H1 (cell line): ENCODE measurements around the gene SORBS1. TPM values are rescaled to one million over a fixed set of nuclear protein-coding genes. Genes with fewer than 3 reads are reported as not detected.

Source experiments
- CTCF ChIA-PET: fragments of 300-600 bp; sonication (Branson Sonifier 250); formaldehyde crosslinking; loops from one replicate; lab custom pipeline; 2021; ENCODE audit not compliant: partially characterized antibody; lab: Charles Lee
- POLR2A ChIA-PET: fragments of 300-600 bp; sonication (Branson Sonifier 250); formaldehyde crosslinking; loops from one replicate; lab custom pipeline; 2021; ENCODE audit warnings: inconsistent platforms; ENCODE audit not compliant: partially characterized antibody; lab: Charles Lee
- DNase-seq, 2 experiments: peaks; one replicate each; pipeline versions ENCODE4 v3.0.0 to v3.0.0-alpha.2; 2010 to 2022; ENCODE audit warnings: low spot score in 2 of 2, low read depth in 1 of 2, mixed read lengths in 1 of 2
- FAIRE-seq: peaks from 2 replicates; lab custom pipeline; 2011; peaks lifted over from hg19 to GRCh38; lab: Jason Lieb, UNC
- H2AFZ ChIP-seq: 2 replicates; pipeline ENCODE4 v1.8.1; 2012; ENCODE audit warnings: low read length, inconsistent platforms
- H2AK5ac ChIP-seq: 2 replicates; pipeline ENCODE4 v1.6.1; 2013; ENCODE audit warnings: low read depth, low read length
- H2BK120ac ChIP-seq: replicated peaks from 2 replicates; pipeline ENCODE3; 2013; ENCODE audit warnings: low read depth, low read length, inconsistent platforms
- H2BK12ac ChIP-seq: 2 replicates; pipeline ENCODE4 v1.6.1; 2013; ENCODE audit warnings: low read depth, low read length
- H2BK15ac ChIP-seq: 2 replicates; pipeline ENCODE4 v1.6.1; 2013; ENCODE audit warnings: low read length
- H2BK20ac ChIP-seq: 2 replicates; pipeline ENCODE4 v1.6.1; 2013; ENCODE audit warnings: low read length
- H2BK5ac ChIP-seq: 2 replicates; pipeline ENCODE4 v1.6.1; 2013; ENCODE audit warnings: low read depth, low read length
- H3K14ac ChIP-seq: 2 replicates; pipeline ENCODE4 v1.6.1; 2013; ENCODE audit warnings: inconsistent platforms; ENCODE audit not compliant: insufficient read length
- H3K18ac ChIP-seq: 2 replicates; pipeline ENCODE4 v1.6.1; 2013; ENCODE audit warnings: low read length; ENCODE audit errors: extremely low read depth
- H3K23ac ChIP-seq: 2 replicates; pipeline ENCODE4 v1.6.1; 2013; ENCODE audit warnings: inconsistent platforms; ENCODE audit not compliant: insufficient read length
- H3K23me2 ChIP-seq: 2 replicates; pipeline ENCODE4 v1.6.1; 2013; ENCODE audit warnings: low read depth, low read length
- H3K27ac ChIP-seq: 2 replicates; pipeline ENCODE4 v1.6.1; 2011; ENCODE audit warnings: low read depth, low read length, inconsistent platforms
- H3K27me3 ChIP-seq, 4 experiments: replicated peaks in 1 of 4; 1 replicate in 1 of 4; 2 replicates in 3 of 4; pipeline versions ENCODE4 v1.6.1 to v1.8.1; 2011 to 2013; ENCODE audit warnings: low read length in 3 of 4, mild to moderate bottlenecking in 3 of 4, inconsistent platforms in 2 of 4, mixed read lengths in 2 of 4, moderate library complexity in 1 of 4; ENCODE audit not compliant: control insufficient read depth in 3 of 4, insufficient read depth in 3 of 4; ENCODE audit errors: extremely low read depth in 1 of 4
- H3K36me3 ChIP-seq, 4 experiments: 2 replicates each; pipeline versions ENCODE4 v1.6.1 to v1.8.1; 2011 to 2013; ENCODE audit warnings: mild to moderate bottlenecking in 4 of 4, low read length in 3 of 4, moderate library complexity in 2 of 4, control low read depth in 1 of 4, inconsistent platforms in 1 of 4; ENCODE audit not compliant: insufficient read depth in 4 of 4, control insufficient read depth in 2 of 4
- H3K4ac ChIP-seq: replicated peaks from 2 replicates; pipeline ENCODE3; 2013; ENCODE audit warnings: low read length, low read depth, mixed read lengths, inconsistent platforms; ENCODE audit not compliant: insufficient read length
- H3K4me1 ChIP-seq, 4 experiments: replicated peaks in 1 of 4; 1 replicate in 1 of 4; 2 replicates in 3 of 4; pipeline versions ENCODE4 v1.6.1 to v1.8.1; 2011 to 2013; ENCODE audit warnings: low read length in 3 of 4, inconsistent platforms in 2 of 4, mixed read lengths in 1 of 4; ENCODE audit not compliant: insufficient read depth in 4 of 4, control insufficient read depth in 3 of 4
- H3K4me2 ChIP-seq, 2 experiments: 2 replicates each; pipeline versions ENCODE4 v1.6.1 to v1.8.1; 2011 to 2013; ENCODE audit warnings: low read depth in 2 of 2, low read length in 2 of 2, control low read depth in 1 of 2, inconsistent platforms in 1 of 2, mild to moderate bottlenecking in 1 of 2; ENCODE audit not compliant: insufficient read depth in 1 of 2
- H3K4me3 ChIP-seq, 4 experiments: fragments of 200-600, 300-600 bp in 1 of 4; sonication (generic), shearing (Covaris generic), sonication (Bioruptor Twin) in 1 of 4; 2 replicates each; pipeline versions ENCODE4 v1.5.1 to v1.8.1; 2011 to 2016; ENCODE audit warnings: low read length in 4 of 4, low read depth in 3 of 4, control low read depth in 2 of 4, inconsistent platforms in 2 of 4, mild to moderate bottlenecking in 2 of 4, mixed read lengths in 1 of 4, moderate library complexity in 1 of 4; ENCODE audit not compliant: insufficient read depth in 2 of 4; ENCODE audit errors: extremely low read depth in 1 of 4
- H3K56ac ChIP-seq: replicated peaks from 2 replicates; pipeline ENCODE3; 2013; ENCODE audit warnings: low read depth, mild to moderate bottlenecking, mixed read lengths, low read length, inconsistent platforms; ENCODE audit not compliant: insufficient read length
- H3K79me1 ChIP-seq: 2 replicates; pipeline ENCODE4 v1.6.1; 2013; ENCODE audit warnings: low read depth, low read length, control low read depth
- H3K79me2 ChIP-seq, 2 experiments: 2 replicates each; pipeline versions ENCODE4 v1.6.1 to v1.8.1; 2012 to 2013; ENCODE audit warnings: low read length in 2 of 2, mild to moderate bottlenecking in 2 of 2, inconsistent platforms in 1 of 2; ENCODE audit not compliant: insufficient read depth in 2 of 2, control insufficient read depth in 1 of 2
- H3K9ac ChIP-seq, 4 experiments: replicated peaks in 1 of 4; 1 replicate in 1 of 4; 2 replicates in 3 of 4; pipeline versions ENCODE4 v1.6.1 to v1.8.1; 2011 to 2013; ENCODE audit warnings: low read depth in 3 of 4, low read length in 3 of 4, control low read depth in 2 of 4, mild to moderate bottlenecking in 2 of 4, moderate library complexity in 2 of 4, inconsistent platforms in 1 of 4; ENCODE audit errors: extremely low read depth in 1 of 4
- H3K9me3 ChIP-seq, 2 experiments: 2 replicates each; pipeline versions ENCODE4 v1.6.1 to v1.8.1; 2012 to 2013; ENCODE audit warnings: mild to moderate bottlenecking in 2 of 2, moderate library complexity in 2 of 2, control low read depth in 1 of 2, inconsistent platforms in 1 of 2, low read depth in 1 of 2, low read length in 1 of 2, mixed read lengths in 1 of 2; ENCODE audit not compliant: insufficient read depth in 2 of 2
- H4K20me1 ChIP-seq, 2 experiments: replicated peaks in 1 of 2; 2 replicates each; pipeline versions ENCODE3 to v1.8.1; 2011 to 2013; ENCODE audit warnings: inconsistent platforms in 2 of 2, low read length in 2 of 2, mild to moderate bottlenecking in 1 of 2; ENCODE audit not compliant: insufficient read depth in 2 of 2, control insufficient read depth in 1 of 2
- H4K5ac ChIP-seq: 2 replicates; pipeline ENCODE4 v1.6.1; 2013; ENCODE audit warnings: low read length, low read depth, mixed read lengths, inconsistent platforms; ENCODE audit not compliant: insufficient read length
- H4K8ac ChIP-seq: 2 replicates; pipeline ENCODE4 v1.8.0; 2013; ENCODE audit warnings: mild to moderate bottlenecking, moderate library complexity, low read length, inconsistent platforms; ENCODE audit not compliant: insufficient read depth; ENCODE audit errors: extremely low read depth
- H4K91ac ChIP-seq: replicated peaks from 2 replicates; pipeline ENCODE3; 2013; ENCODE audit warnings: low read length, mixed read lengths, inconsistent platforms; ENCODE audit not compliant: insufficient read length
- ASH2L ChIP-seq: fragments of 200-600, 300-600 bp; sonication (generic); IDR thresholded peaks from one replicate; pipeline ENCODE4 v1.7.1; 2017; ENCODE audit warnings: low read length
- CBX8 ChIP-seq: fragments of 300-800, 300-1000 bp; sonication (generic); IDR thresholded peaks from 2 replicates; pipeline ENCODE4 v1.7.1; 2016; ENCODE audit warnings: low read depth, low read length, borderline replicate concordance
- CHD1 ChIP-seq: IDR thresholded peaks from 2 replicates; pipeline ENCODE4 v1.6.1; 2012; ENCODE audit warnings: low read depth, low read length, improper control_type of control experiment
- FOSL1 ChIP-seq: IDR thresholded peaks from 2 replicates; pipeline ENCODE4 v1.6.1; 2011; ENCODE audit warnings: mild to moderate bottlenecking, low read depth, low read length, moderate library complexity; ENCODE audit not compliant: insufficient read depth
- HDAC6 ChIP-seq: IDR thresholded peaks from one replicate; pipeline ENCODE4 v1.7.1; 2012; ENCODE audit warnings: low read depth, mild to moderate bottlenecking, inconsistent platforms, low read length, moderate library complexity
- KDM5A ChIP-seq: fragments of 200-600 bp; IDR thresholded peaks from 2 replicates; pipeline ENCODE4 v1.7.1; 2012; ENCODE audit warnings: mild to moderate bottlenecking, low read length, inconsistent platforms, mixed read lengths
- PHF8 ChIP-seq: fragments of 200-600 bp; sonication (generic); conservative IDR thresholded peaks from 2 replicates; pipeline ENCODE4 v1.7.1; 2012; ENCODE audit warnings: low read depth, mild to moderate bottlenecking, inconsistent platforms, low read length, moderate library complexity
- POU5F1 ChIP-seq: IDR thresholded peaks from 2 replicates; pipeline ENCODE4 v1.6.1; 2011; ENCODE audit warnings: low read depth, mild to moderate bottlenecking, low read length, moderate library complexity
- RXRA ChIP-seq: IDR thresholded peaks from 2 replicates; pipeline ENCODE4 v1.6.1; 2011; ENCODE audit warnings: low read depth, mild to moderate bottlenecking, low read length, moderate library complexity; ENCODE audit not compliant: insufficient read depth
- SIN3A ChIP-seq, 2 experiments: IDR thresholded peaks in 1 of 2; conservative IDR thresholded peaks in 1 of 2; 2 replicates each; pipeline ENCODE4 v1.6.1; 2011 to 2012; ENCODE audit warnings: low read length in 2 of 2, improper control_type of control experiment in 1 of 2, low read depth in 1 of 2, mild to moderate bottlenecking in 1 of 2
- SIRT6 ChIP-seq: IDR thresholded peaks from one replicate; pipeline ENCODE4 v1.7.1; 2012; ENCODE audit warnings: low read length, inconsistent platforms
- SP2 ChIP-seq: IDR thresholded peaks from 2 replicates; pipeline ENCODE4 v1.6.1; 2012; ENCODE audit warnings: mild to moderate bottlenecking, low read length, inconsistent platforms
- SRF ChIP-seq: IDR thresholded peaks from 2 replicates; pipeline ENCODE4 v1.6.1; 2011; ENCODE audit warnings: mild to moderate bottlenecking, low read depth, low read length, moderate library complexity
- ZNF274 ChIP-seq: IDR thresholded peaks from 2 replicates; pipeline ENCODE4 v1.7.0; 2012; ENCODE audit warnings: low read length, borderline replicate concordance; ENCODE audit errors: extremely low read depth
- WGBS, 2 experiments: shearing (Covaris generic) in 1 of 2; methylation state at CpG; one replicate each; pipeline versions ENCODE4 v1.1.6 to v1.1.7; 2013 to 2015; ENCODE audit warnings: low lambda C conversion rate in 2 of 2, mixed read lengths in 2 of 2, inconsistent platforms in 1 of 2, low coverage in 1 of 2, missing lambda C conversion rate in 1 of 2; ENCODE audit not compliant: insufficient replicate concordance in 2 of 2, insufficient coverage in 1 of 2, insufficient read length in 1 of 2; ENCODE audit errors: extremely low coverage in 1 of 2, missing lambda C conversion rate in 1 of 2; 5-methylcytosine and 5-hydroxymethylcytosine counted together
- polyA plus RNA-seq, 7 experiments: library from polyadenylated mRNA; depleted of rRNA in 3 of 7; stranded (reverse) in 5 of 7; unstranded in 2 of 7; fragments of >200 nt in 5 of 7; fragments of 200-250 nt in 2 of 7; gene quantifications; 1 replicate in 5 of 7; 2 replicates in 1 of 7; 4 replicates in 1 of 7; pipeline versions ENCODE4 v1.2.1 to v1.2.3, GENCODE V29; 2011 to 2013; ENCODE audit warnings: missing spikeins in 2 of 7, mixed read lengths in 2 of 7
- total RNA-seq: library from RNA; stranded (reverse); fragmentation: NEBNext Ultra II Directional; extraction: Animal tissue kit (Norgen Biotek cat#: 25700); gene quantifications from 2 replicates; pipeline ENCODE4 v1.2.1, GENCODE V29; 2021
- TF ChIP-seq, protein P1 (sequence below): IDR thresholded peaks from 2 replicates; pipeline ENCODE4 v1.6.1; 2012; ENCODE audit warnings: inconsistent platforms

The SORBS1 gene
- total and polyA plus RNA-seq, 2 of the 8 experiments (the other 6 are each of a cell fraction or from before 2014, with no cell fraction given) = 16.0 to 35.0 TPM

DNA sequence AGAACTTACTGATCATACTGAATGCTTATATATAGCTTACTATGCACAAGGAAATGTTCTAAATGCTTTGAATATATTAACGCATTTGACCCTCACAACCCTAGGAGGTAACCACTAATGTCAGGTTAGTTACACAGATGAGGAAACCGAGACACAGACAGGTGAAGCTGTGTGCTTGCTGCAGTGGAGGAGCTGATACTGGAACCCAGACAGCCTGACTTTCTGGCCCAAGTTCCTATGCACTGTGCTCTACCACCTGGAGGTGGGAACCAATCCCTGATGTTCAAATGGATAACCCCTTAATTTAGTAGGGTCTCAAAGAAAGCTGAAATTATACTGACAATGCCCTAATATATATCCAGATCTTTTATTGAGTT lies 119.6 kb downstream of the SORBS1 start:
- Histone ChIP-seq H3K4me2 (no peak overlapping the region), H2BK15ac (no peak overlapping the region), H3K14ac (no peak overlapping the region), H3K56ac (no peak overlapping the region), H3K18ac (no peak overlapping the region), H3K23ac (no peak overlapping the region), H3K4me3 (no peak overlapping the region), H4K8ac (no peak overlapping the region), H2AK5ac (no peak overlapping the region), H3K9ac (no peak overlapping the region), H2BK5ac (no peak overlapping the region), H3K9me3 (no peaks in the 10 kb centered on the region), H4K91ac (no peak overlapping the region), H3K27ac (no peak overlapping the region), H2BK12ac (no peak overlapping the region), H3K36me3 (peaks cover 0 to 5% (median 0%) of the 10 kb centered on the region in 4 experiments; a peak in 2 of 8 replicates), H3K4ac (no peak overlapping the region), H2AFZ (no peak overlapping the region), H3K79me1 (no peaks in the 10 kb centered on the region), H3K79me2 (peaks cover 0 to 6% of the 10 kb centered on the region in 2 experiments; a peak in 1 of 4 replicates), H4K20me1 (no peaks in the 10 kb centered on the region), H3K23me2 (no peaks in the 10 kb centered on the region), H2BK120ac (no peak overlapping the region), H2BK20ac (no peak overlapping the region), H4K5ac (no peak overlapping the region), H3K27me3 (no peaks in the 10 kb centered on the region), H3K4me1 (peaks cover 0 to 5% (median 0%) of the 10 kb centered on the region in 4 experiments; a peak in 1 of 7 replicates)
- ChIA-PET CTCF (interaction anchor here (0.6 to 20.8 kb wide), 8 partner anchors 9 to 158 kb away, joined by 3 to 284 read pairs (median 8); no protein-coding TSS in a partner anchor), POLR2A (no interaction called here)
- 98% methylated on average over 2 of the region's 2 CpGs; no CpG with 5 or more reads in 1 of the 2 experiments for WGBS, 2 experiments
- TF ChIP-seq, protein P1, sequence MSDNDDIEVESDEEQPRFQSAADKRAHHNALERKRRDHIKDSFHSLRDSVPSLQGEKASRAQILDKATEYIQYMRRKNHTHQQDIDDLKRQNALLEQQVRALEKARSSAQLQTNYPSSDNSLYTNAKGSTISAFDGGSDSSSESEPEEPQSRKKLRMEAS = no peak
- TF ChIP-seq RXRA (no peak), HDAC6 (no peak), ASH2L (no peak), CHD1 (no peak), KDM5A (no peak), PHF8 (no peak), SRF (no peak), SIN3A (conservative IDR thresholded peaks at IDR 0.05 in 1 of 2, IDR thresholded peaks at IDR 0.05 in 1 of 2; ENCODE audit: low read depth in 1 of 2, low read length in 2 of 2) (no peak), POU5F1 (no peak), SIRT6 (no peak), FOSL1 (no peak), CBX8 (no peak), ZNF274 (no peak), SP2 (no peak)
- DNase-seq = no peak
- no peak for FAIRE-seq
